Cerebellar cortex (tissue), 1 donor: ENCODE data around the gene FAM168A.
"Not testable (repeated sequence)": the region's sequence is repeated elsewhere in the genome, so short reads cannot be mapped to it uniquely, and the experiment has no call there.

Experiments
- DNase-seq: peaks from one replicate; pipeline ENCODE4 v3.0.0-alpha.2; 2015; ENCODE audit warnings: low spot score

Gene FAM168A

DNA sequence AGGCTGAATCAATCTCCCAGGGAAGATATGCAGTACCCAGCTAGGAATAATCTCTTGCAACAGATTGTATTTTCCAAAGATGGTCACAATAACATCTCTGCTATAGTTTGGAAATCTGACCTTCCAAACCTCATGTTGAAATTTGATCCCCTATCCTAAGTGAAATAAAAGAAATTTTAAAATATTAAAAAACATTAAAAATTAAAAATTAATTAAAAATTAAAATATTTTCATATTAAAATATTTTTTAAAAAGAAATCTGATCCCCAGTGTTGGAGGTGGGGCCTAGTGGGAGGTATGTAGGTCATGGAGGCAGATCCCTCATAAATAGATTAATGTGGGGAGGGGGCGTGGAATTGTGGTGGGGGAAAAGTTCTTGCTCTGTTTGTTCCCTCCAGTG is 79.7 kb downstream of the FAM168A start:
- no peak for DNase-seq

DNA sequence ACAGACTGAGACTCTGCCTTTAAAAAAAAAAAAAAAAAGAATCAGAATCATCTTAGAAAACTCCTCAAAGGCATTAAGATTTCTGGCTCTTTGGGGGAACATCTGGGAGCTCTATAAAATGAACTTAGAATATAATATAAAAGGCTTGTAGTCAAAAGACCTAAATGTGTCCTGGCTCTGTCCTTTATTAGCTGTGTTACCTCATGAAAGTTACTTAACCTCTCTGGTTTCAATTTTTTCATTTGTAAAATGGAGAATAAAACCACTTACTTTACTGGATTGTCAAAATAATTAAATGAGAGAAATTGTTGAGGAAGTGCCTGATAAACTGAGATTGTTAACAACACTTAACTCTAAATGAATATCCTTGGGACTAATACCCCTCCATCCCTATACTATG is 81.8 kb downstream of the FAM168A start:
- DNase-seq, result no peak

DNA sequence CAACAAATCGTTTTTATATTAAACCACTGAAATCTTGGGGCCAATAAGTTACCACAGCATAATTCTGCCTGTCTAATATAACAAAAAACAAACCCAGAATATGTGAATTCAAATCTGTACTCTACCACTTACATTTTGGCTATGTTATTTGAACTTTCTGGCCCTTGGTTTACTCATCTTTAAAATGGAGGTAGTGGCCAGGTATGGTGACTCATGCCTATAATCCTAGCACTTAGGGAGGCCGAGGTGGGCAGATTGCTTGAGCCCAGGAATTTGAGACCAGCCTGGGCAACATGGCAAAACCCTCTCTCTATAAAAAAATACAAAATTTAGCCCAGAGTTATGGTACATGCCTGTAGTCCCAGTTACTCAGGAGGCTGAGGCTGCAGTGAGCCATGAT is 84.2 kb downstream of the FAM168A start:
- DNase-seq, result no peak

DNA sequence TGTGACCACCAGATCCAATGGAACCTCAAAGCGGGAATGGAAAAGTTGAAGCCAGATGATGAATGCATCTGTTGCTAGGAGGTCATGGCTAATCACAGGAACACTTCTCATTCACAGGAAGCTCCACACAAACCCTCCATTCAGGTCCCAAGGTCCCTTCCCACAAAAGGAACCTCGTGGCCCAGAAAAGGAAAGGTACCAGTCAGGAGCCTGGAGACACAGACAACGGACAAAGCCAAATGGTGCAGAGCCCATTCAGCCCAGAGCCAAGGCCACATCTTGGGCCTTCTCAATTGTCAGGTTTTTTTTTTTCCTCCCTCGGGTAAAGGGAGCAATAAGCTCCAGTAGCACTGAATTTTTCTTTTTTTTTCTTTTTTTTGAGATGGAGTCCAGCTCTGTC is 87.0 kb downstream of the FAM168A start:
- DNase-seq, result no peak

DNA sequence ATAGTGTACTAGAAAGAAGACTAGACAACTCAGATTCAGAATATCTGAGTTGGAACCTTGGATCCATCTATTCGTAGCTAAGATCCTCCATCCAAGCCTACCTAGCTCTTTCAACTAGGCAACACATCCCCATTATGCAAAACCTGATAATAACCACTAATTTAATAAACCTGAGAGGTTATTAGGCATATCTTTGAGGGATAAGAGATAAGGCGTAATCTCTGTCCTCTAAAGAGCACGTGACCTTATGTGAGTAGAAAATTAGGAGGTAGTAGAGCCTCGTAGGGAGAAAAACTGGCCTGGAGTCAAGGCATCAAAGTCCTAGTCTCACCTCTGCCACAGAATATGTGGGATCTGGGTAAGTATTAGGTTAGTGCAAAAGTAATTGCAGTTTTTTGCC is 87.8 kb downstream of the FAM168A start:
- DNase-seq, result no peak

DNA sequence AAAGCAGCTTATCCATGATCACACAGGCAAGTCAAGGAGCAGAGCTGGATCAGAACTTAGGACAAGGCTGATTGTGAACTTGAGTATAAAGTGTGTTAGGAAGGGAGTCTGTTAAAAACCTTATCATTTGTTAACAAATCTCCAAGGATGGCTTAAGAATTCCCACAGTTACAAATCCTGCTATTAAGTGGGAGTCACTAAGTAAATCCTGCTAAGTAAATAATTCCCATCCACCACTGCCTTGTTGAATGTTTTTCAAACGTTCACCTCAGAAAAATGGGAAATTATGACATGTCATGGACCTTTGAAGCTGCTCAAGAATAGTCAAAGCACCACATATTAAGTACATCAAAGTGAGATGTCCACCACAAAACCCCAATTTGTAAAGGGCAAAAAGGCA is 88.7 kb downstream of the FAM168A start:
- no peak for DNase-seq

DNA sequence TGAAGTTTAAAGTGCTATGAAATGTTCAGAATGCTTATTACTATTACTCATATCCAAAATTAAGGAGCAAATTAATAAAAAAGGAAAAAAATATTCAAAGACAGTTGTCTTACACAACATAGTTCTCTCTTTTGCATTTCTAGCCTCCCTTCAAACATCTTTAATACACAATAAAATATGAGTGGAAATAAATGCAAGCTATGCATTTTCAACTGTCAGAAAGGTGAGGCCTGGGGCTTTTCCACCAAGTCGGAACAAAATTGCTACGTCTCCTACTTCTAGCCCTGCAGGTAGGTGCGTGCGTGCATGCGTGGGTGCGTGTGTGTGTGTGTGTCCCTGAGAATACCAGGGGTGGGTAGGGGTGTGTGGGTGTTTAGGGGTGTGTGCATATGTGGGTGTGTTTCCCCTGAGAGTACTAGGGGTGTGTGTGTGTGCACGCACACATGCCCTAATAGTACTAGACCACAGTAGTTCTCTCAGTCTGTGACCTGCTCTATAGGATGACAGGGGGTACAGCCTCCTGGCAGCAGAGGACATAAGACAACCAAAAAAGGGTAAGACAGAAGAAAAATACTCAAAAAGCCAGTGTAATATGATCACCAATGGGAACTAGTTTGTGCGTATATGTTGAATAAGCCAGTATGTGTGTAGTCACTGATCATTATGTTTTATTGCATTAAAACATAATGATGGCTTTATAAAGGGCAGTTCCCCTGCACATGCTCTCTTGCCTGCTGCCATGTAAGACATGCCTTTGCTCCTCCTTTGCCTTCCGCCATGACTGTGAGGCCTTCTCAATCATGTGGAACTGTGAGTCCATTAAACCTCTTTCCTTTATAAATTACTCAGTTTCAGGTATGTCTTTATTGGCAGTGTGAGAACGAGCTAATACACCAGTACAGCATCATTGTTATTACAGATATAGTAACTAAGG is 89.4 kb downstream of the FAM168A start:
- DNase-seq, result no peak

DNA sequence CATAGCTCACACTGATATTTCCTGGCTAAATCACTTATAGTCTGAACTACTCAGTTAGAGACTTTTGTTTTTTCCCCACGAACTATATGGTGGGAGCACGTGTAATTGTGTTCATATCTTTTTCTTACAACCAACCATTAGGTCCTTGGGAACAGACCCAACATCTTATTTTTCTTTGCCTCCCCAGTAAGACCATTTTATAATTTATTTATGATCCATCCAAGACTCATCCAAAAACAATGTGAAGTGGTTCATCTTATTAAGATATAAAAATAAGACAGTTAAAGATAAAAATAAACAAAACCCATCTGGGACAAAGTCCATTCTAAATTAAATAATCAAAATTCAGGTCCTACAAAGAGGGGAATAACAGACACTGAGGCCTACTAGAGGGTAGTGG is 90.8 kb downstream of the FAM168A start:
- no peak for DNase-seq

DNA sequence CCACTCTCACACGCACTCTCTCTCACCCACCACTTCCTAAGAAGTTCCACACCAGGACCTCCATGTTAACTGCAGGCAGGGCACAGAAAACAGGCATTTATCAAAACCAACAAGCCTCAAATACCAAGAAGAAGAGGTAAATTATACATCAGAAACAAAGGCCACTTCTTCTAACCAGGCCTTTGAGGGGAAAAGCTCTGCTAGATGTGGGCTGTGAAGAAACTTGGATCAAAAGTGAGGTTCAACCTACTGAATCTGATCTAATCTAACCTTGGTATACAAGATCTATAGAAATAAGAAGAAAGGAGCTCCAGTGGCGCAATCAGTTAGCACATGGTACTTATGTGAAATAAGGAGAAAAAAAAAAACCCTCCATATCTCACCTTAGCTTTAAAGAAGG is 91.9 kb downstream of the FAM168A start:
- DNase-seq, result no peak

DNA sequence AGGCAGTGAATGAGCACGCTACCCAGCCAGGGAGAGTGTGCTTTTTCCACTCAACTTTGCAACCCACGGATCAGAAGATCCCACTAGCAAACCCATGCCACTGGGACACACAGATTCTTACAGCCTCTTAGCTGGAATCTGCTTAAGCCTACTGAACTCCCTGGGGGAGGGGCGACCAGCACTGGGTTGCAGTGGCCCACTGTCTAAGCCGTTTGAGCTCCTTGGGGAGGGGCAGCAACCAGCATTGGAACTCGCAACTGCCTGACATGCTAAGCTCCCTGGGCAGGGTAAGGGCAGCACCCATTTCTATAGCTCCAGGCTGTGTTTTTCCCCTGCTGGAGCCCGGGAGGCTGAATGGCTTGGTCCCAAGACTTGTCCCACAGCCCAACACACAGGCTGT is 99.6 kb downstream of the FAM168A start:
- DNase-seq, result no peak

DNA sequence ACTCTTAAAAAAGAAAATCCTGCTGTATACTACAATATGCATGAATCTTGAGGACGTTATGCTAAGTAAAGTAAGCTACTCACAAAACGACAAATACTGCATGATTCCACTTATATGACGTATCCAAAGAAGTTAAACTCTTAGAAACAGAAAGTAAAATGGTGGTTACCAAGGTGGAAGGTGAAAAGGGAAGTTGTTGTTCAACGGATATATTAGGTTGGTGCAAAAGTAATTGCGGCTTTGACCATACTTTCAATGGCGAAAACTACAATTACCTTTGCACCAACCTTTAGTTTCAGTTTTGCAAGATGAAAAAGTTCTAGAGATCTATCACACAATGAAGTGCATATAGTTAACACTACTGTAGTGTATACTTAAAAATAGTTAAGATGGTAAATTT is 101.8 kb downstream of the FAM168A start:
- DNase-seq, result no peak

DNA sequence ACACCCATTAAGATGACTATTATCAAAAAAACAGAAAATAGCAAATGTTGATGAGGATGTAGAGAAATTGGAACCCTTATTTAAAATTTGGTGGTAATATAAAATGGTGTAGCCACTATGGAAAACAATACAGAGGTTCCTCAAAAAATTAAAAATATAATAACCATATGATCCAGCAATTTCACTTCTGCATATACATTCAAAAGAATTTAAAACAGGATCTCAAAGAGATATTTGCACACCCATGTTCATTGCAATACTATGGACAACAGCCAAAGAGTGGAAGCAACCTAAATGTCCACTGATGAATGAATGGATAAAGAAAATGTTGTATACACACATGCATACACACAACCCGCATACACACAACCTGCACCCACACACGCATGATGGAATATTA is 102.2 kb downstream of the FAM168A start:
- no peak for DNase-seq

DNA sequence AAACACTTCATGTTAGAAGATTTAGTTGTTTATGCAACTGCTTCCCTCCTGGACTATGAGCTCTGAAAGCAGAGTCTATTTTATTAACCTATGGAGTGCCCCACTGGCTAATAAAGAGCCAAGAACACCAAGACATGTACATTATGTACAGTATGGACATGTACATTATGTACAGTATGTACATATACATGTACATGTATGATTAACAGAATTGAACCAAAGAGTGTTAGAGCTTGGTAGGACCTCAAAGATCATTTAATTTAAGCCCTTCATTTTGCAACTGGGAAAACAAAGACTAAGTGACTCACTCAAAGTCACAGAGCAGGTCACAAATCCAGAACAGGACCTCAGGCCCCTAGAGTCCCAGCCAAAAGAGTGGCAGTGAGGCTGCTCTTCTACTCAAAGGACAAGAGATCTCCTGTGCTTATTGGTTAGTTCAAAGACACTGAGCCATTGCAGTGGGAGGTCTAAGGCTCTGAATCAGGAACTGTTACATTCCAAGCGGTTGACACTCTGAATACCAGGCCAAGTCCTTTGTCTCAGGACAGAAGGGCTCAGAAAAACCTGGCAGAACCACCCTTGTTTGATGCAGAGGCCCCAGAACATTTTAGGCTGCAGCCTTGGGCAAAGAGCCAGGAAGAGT is 103.8 kb downstream of the FAM168A start:
- peak; percentile 50 for DNase-seq

DNA sequence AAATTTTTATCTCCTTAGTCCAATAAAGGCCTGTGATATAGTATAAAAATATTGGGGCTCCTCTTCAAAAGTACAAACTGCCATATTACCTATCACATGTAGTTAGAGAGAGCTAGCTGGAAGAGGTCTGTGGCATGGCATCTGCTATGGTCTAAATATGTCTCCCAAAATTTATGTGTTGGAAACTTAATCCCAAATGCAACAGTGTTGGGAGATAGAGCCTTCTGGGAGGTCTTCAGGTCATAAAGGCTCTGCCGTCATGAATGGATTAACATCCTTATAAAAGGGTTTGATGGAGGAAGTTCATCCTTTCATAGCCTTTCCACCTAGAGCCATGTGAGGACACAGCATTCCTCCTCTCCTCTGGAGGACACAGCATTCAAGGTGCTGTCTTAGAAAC is 116.3 kb downstream of the FAM168A start:
- no peak for DNase-seq

DNA sequence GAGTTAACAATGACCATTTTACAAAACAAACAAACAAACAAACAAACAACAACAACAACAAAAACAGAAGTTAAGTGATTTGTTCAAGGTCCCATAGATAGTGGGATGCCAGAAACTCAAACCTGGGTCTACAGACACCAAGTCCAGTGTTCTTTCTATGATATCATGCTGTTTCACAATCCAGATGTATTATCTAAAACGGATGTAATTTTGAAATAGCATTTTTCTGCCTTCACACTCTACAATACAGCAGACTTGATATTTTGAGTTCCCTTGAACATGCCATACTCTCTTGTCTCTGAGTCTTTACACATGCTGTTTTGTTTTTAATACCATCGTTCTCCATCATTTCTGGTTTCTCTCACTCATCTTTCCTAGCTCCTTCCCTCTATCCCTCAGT is 117.2 kb downstream of the FAM168A start:
- DNase-seq, result no peak

DNA sequence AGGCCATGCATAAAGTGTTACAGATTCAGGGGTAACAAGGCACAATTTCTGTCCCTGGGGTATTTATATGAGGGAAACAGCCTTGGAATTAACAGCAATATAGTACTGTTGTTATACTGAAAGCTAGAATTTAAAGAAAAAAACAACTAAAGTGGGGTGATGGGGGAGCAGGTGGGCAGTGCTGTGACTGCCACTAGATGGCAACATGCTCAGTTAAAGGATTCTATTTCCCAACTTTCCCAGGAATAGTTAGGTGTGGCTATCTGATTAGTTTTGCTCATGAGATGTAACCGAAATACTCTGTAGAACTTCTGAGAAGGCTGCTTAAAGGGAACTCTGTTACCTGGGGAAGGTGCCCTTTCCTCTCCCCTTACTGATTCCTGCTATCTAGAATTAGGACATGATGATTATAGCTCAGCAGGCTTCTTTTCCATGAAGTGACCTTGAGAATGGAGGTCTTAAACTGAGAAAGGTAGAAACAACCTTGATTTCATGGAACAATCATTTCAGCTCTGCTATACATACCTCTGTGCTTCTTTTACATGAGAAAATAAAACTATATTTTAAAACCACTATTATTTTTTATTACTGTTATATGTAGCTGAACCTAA is 119.1 kb downstream of the FAM168A start:
- DNase-seq, result peak; percentile 29

DNA sequence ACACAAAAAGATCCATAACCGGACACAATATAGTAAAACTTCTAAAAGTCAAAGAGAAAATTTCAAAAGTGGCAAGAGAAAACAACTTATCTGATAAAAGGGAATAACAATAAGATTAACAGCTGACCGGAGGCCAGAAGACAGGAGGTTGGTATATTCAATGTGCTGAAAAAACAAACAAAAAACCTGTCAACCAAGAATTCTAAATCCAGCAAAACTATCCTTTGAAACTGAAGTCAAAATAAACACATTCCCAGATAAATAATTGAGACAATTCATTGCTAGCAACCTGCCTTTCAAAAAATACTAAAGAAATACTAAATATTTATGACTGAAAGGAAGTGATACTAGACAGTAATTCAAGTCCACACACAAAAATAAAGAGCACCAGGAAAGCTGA is 120.4 kb downstream of the FAM168A start:
- no peak for DNase-seq

DNA sequence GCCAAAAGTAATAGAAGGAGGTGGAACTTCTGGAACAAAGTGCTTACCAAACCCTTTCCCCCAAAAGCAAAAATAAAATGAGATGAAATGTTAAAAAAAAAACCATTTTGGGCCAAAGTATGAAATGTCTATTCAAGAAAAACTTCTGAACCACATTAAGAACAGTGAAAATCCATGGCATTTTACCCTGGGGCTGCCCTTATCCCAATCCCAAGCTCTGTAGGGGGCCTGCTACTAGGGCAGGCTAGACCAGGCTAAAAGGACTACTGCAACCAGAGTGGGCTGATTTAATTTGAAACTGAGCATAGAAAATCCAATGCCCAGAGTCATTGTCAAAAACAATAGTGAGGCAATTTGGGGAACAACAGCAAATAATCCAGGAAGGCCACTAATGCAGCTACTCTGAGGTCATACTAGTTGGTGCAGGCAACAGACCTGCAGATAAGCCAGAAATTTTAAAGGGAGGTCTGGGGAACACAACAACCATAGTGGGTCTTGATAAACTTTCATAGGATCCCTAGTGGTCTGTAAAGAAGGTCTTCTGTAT is 122.3 kb downstream of the FAM168A start:
- DNase-seq, result no peak

DNA sequence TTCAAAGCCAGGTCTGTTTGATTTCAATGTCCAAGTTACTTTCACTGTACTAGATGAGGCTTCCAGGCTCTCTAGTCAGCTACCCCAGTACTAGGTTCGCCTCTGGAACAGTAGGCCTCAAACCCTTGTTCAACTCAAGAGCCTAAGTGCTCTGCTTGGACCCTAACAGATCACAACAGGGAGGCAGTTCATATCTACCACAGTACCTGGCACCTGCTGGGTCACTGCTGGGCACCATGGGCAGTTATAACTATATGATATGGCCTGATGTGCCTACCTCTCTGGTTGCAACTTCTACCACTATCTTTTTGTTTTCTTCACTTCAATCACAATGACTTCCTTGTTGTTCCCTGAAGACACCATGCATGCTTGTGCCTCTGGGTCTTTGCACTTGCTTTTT is 124.7 kb downstream of the FAM168A start:
- DNase-seq, result no peak

DNA sequence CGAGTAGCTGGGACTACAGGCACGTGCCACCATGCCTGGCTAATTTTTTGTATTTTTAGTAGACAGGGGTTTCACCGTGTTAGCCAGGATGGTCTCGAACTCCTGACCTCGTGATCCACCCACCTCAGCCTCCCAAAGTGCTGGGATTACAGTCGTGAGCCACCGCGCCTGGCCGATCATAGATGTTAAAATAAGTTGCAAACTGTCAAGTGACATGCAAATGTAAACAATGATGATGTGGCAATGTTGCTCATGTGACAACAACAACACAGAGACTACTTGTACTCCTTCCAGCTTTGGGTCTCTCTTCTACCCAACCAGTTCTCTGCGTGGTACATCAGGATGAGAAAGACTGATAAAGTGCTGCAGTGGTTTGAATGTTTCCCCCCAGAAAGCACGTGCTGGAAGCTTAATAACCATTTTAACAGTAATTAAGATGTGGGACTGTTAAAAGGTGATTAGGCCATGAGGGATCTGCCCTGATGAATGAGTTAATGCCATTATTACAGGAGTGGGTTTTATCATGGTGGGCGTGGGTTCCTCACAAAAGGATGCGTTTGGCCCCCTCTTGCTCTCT is 127.8 kb downstream of the FAM168A start:
- not testable (repeated sequence) for DNase-seq

DNA sequence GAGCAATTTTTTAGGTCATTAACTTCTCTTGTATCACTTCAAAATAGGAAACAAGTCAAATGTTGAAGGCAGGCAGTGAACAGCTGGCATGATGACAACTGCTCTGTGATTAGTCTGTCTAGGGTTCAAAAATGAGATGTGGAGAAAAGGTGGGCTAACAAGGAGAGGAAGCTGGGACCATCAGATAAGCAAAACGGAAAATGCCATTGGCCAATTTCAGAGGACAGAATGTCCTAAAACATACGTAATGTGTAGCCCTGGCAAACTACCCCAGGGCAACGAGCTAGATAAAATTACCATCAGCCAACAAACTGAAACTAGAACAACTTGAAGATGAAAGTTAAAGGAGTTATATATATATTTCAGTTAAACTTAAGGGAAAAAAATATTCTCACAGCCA is 128.5 kb downstream of the FAM168A start:
- DNase-seq, result no peak

DNA sequence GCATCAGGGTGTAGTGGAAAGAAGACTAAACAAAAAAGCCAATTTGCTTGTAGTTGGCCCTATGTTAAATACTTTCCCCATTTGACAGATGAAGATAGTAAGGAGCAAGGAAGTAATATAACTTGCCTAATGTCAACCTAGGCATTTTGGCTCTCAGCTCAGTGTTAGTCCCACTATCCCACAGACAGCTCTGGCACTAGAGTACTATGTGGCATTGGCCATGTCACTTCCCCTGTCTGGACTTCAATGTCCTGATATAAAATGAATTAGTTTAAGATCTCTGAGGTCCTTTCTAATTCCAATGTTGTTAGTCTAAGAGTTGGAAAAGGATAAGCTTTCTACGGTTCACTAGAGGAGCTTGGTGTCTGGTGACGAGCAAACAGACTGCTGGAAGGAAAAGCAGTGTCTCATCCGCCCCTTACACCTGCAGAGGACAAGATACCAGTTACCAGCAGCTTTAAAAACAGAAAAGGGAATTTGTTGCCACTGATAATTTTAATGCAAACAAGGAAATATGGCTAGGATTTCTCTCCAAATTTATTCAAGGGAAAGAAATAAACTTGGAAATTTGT is 129.2 kb downstream of the FAM168A start:
- no peak for DNase-seq
